NB4 (cell line): ENCODE data around the gene TBC1D30.

ENCODE experiments used
- MYC ChIP-seq: IDR thresholded peaks from 2 replicates; pipeline ENCODE4 v1.6.1; 2011; ENCODE audit warnings: low read depth, low read length
- POLR2A ChIP-seq: IDR thresholded peaks from 2 replicates; pipeline ENCODE4 v1.6.1; 2011; ENCODE audit warnings: mild to moderate bottlenecking; ENCODE audit not compliant: insufficient read length; ENCODE audit errors: extremely low read depth
- TF ChIP-seq, protein P1 (sequence below): IDR thresholded peaks from one replicate; pipeline ENCODE4 v1.5.1; 2012; ENCODE audit warnings: low read depth, low read length
- TF ChIP-seq, protein P2 (sequence below): IDR thresholded peaks from 2 replicates; pipeline ENCODE4 v1.6.1; 2011; ENCODE audit warnings: low read depth, low read length

GRCh38 chr12:64810831-64811230 lies 13.6 kb upstream of the TBC1D30 start:
- TF ChIP-seq, protein P1, sequence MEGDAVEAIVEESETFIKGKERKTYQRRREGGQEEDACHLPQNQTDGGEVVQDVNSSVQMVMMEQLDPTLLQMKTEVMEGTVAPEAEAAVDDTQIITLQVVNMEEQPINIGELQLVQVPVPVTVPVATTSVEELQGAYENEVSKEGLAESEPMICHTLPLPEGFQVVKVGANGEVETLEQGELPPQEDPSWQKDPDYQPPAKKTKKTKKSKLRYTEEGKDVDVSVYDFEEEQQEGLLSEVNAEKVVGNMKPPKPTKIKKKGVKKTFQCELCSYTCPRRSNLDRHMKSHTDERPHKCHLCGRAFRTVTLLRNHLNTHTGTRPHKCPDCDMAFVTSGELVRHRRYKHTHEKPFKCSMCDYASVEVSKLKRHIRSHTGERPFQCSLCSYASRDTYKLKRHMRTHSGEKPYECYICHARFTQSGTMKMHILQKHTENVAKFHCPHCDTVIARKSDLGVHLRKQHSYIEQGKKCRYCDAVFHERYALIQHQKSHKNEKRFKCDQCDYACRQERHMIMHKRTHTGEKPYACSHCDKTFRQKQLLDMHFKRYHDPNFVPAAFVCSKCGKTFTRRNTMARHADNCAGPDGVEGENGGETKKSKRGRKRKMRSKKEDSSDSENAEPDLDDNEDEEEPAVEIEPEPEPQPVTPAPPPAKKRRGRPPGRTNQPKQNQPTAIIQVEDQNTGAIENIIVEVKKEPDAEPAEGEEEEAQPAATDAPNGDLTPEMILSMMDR: no peak
- TF ChIP-seq POLR2A (no peak), MYC (no peak)
- TF ChIP-seq, protein P2, sequence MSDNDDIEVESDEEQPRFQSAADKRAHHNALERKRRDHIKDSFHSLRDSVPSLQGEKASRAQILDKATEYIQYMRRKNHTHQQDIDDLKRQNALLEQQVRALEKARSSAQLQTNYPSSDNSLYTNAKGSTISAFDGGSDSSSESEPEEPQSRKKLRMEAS: no peak
